VCaP (cell line): ENCODE data around the gene METTL23.

Experiments used
- H3K27ac ChIP-seq: fragments of 450-650 bp; 2 replicates; pipeline ENCODE4 v1.5.1; 2017
- TF ChIP-seq, protein P1 (sequence below): fragments of 450-650 bp; conservative IDR thresholded peaks from 2 replicates; pipeline ENCODE4 v1.5.1; 2017; ENCODE audit warnings: mild to moderate bottlenecking, moderate library complexity

METTL23 gene, protein sequence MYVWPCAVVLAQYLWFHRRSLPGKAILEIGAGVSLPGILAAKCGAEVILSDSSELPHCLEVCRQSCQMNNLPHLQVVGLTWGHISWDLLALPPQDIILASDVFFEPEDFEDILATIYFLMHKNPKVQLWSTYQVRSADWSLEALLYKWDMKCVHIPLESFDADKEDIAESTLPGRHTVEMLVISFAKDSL

GRCh38 chr17:76726776-76727718 lies at the start of gene METTL23:
Gene METTL23, plus strand, starts transcription at chr17:76726839. Its CDS starts 2,872 bp downstream, at chr17:76729711.
- TF ChIP-seq, protein P1, sequence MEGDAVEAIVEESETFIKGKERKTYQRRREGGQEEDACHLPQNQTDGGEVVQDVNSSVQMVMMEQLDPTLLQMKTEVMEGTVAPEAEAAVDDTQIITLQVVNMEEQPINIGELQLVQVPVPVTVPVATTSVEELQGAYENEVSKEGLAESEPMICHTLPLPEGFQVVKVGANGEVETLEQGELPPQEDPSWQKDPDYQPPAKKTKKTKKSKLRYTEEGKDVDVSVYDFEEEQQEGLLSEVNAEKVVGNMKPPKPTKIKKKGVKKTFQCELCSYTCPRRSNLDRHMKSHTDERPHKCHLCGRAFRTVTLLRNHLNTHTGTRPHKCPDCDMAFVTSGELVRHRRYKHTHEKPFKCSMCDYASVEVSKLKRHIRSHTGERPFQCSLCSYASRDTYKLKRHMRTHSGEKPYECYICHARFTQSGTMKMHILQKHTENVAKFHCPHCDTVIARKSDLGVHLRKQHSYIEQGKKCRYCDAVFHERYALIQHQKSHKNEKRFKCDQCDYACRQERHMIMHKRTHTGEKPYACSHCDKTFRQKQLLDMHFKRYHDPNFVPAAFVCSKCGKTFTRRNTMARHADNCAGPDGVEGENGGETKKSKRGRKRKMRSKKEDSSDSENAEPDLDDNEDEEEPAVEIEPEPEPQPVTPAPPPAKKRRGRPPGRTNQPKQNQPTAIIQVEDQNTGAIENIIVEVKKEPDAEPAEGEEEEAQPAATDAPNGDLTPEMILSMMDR, result peak; percentile 80
- peak within 1 kb of the TSS; percentile 99 for H3K27ac ChIP-seq

DNA sequence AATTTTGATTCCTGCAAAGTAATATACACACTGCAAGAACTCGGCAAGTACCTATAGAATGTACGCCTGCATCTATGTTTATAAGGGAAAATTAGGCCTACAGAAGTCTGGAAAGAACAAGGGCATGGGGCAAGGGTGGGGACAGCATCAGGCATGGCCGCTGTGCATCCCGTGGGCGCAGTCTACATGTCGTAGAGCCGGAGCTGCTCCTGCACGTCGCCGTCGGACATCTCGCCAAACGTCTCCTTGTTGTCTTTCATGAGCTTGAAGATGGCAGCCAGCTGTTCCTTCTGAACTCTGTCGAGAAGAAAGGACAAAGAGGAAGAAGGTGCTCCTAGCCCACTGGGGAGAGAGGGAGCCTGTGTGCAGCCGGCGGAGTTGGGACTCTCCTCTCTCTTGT lies 49.2 kb upstream of the METTL23 start:
- peak overlapping the region; percentile 55 for H3K27ac ChIP-seq

GRCh38 chr17:76678330-76678729 lies 48.3 kb upstream of the METTL23 start:
- H3K27ac ChIP-seq, result peak overlapping the region; percentile 55
- TF ChIP-seq, protein P1, result no peak

More for the DNA sequence above, 49.2 kb upstream of the METTL23 start:
- TF ChIP-seq, protein P1, result no peak

GRCh38 chr17:76679239-76679638 lies 47.4 kb upstream of the METTL23 start:
- TF ChIP-seq, protein P1, result no peak

DNA sequence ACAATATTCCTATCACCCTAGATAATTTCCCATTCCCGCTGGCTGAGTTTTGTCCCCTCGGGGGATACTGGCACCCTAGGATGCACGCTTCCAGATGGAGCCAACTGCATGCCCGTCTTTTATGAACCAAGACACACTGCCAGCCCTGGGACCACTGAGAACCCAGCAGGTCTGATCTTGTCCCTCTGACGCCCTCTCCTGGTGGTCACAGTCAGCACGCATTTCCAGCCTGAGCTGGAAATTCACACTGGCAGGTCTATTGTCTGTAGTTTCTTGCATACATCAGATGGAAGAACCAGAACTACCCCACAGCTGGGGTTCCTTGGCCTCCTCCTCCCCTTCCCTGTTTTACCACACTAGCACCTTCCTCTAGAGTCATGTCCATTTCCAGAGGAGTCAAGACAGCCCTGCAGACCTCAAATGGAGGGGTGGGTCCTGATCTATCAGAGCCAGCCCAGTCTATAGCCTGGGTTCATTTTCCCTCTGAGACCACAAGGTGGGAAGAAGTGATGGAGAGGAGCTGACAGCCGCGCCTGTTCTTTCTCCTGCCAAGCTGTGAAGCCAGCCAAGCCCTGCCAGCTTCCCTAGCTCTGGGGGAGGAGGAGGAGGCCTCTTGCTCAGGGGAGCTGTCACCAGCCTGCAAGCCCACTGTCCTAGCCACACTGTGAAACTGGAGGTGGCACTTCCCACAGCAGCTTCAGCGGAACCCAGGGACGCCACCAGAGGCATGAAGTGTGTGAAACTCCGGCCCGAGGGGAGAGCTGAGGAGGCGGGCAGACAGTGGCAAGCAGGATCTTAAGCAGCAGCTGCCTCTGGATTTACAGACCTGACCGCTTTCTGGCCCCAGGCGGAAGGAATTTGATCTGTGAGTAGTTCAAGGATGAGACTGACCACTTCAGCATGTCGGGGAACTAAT lies 45.2 kb upstream of the METTL23 start:
- H3K27ac ChIP-seq, result no peak overlapping the region
- TF ChIP-seq, protein P1, result peak; percentile 92

More at GRCh38 chr17:76679239-76679638, 47.4 kb upstream of the METTL23 start:
- no peak overlapping the region for H3K27ac ChIP-seq

- no peak overlapping the region for H3K27ac ChIP-seq
- TF ChIP-seq, protein P1, result no peak
Observed at GRCh38 chr17:76682296-76682695, 44.3 kb upstream of the METTL23 start.
